Activated CD8-positive, alpha-beta T cell treated with anti-CD3 and anti-CD28 coated beads, Interleukin-2, amount 10 ng/mL, durations not matched to agents 7 days and 5 days (primary cell): Measurements from ENCODE around the gene MBOAT1. TPM values are rescaled to one million over a fixed set of nuclear protein-coding genes. Genes with fewer than 3 reads are reported as not detected.
A peak's percentile ranks its signal among the peaks of the same experiment; 100 is the strongest.

ENCODE experiments used
- ATAC-seq: fragments of 150-1000 bp; cut with Tn5 transposase; one replicate; pipeline ENCODE4 v1.10.0; 2021; ENCODE audit warnings: moderate library complexity
- CTCF ChIA-PET: fragments of 350-600 bp; sonication (Branson Sonifier 250); formaldehyde crosslinking; loops from one replicate; lab custom pipeline; 2021; ENCODE audit warnings: antibody characterized with exemption; lab: Charles Lee
- POLR2A ChIA-PET: fragments of 350-600 bp; sonication (Branson Sonifier 250); formaldehyde crosslinking; loops from one replicate; lab custom pipeline; 2021; ENCODE audit warnings: antibody characterized with exemption; lab: Charles Lee
- DNase-seq: peaks from one replicate; pipeline ENCODE4 v3.0.0-alpha.2; 2020
- H3K27ac Mint-ChIP-seq: one replicate; pipeline ENCODE4 v1.8.0; 2021; ENCODE audit warnings: mild to moderate bottlenecking, mixed read lengths
- H3K27me3 Mint-ChIP-seq: one replicate; pipeline ENCODE4 v1.8.0; 2021; ENCODE audit warnings: low read depth, mixed read lengths
- H3K36me3 Mint-ChIP-seq: one replicate; pipeline ENCODE4 v1.8.0; 2021; ENCODE audit warnings: low read depth, mixed read lengths
- H3K4me1 Mint-ChIP-seq: one replicate; pipeline ENCODE4 v1.8.0; 2021; ENCODE audit warnings: low read depth, mixed read lengths
- H3K4me3 Mint-ChIP-seq: one replicate; pipeline ENCODE4 v1.8.0; 2021; ENCODE audit warnings: mild to moderate bottlenecking, mixed read lengths
- H3K9me3 Mint-ChIP-seq: one replicate; pipeline ENCODE4 v1.8.0; 2022; ENCODE audit warnings: mixed read lengths; ENCODE audit not compliant: insufficient read depth
- total RNA-seq, 2 experiments: library from RNA; stranded (reverse); gene quantifications; one replicate each; pipeline ENCODE4 v1.2.3, GENCODE V29; 2021

MBOAT1 gene
- total RNA-seq, 2 experiments from 2014 or later, result 14.2 to 15.5 TPM

DNA sequence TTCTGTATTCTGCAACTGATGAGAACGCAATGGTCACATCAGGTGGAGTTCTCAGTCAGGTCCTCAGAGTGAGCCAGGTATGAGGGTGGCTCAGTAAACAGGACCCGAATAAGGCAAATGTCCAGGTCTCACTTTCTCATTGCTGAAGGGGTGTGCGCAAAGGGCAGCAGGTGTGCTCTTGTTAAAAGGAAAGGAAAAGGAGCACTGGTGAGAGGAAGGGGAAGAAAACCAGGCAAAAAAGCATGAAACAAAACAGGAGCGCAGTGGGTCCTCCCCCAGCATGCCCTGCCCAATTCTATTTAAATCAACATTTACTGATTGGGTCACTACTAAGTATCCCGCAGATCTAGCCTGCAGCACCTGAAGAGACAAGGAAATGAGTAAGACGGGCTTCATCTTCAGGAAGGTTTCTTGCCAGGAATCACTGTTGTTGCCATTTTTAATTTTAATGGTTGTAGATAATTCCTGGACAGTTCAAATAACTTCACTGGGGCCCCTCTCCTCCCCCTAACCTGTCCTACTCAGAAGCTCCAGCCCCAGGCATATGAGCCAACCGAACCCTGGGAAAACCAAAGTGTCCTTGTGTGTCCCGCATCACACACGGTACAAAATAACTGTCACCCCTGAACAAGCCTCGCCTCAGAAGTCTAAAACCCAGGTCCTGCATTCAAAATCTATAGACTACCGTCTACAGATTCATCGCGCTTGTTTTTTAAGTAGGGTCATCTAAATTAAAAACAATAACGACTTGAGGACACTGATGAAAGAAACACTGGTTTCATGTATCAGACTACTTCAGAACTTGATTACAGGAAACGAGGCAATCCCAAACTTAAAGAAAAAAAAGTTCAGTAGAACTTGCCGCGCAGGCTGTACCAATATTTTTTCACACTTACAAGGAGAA lies 980 bp downstream of the MBOAT1 start:
- Mint-ChIP-seq H3K4me1 (peaks cover 49% of the 10 kb centered on the region), H3K9me3 (no peaks in the 10 kb centered on the region), H3K27me3 (peaks cover 6% of the 10 kb centered on the region), H3K4me3 (peak overlapping the region; percentile 84), H3K36me3 (peaks cover 6% of the 10 kb centered on the region), H3K27ac (peak overlapping the region; percentile 83)
- POLR2A ChIA-PET, result interaction anchor here (0.6 to 2.1 kb wide), 4 partner anchors 9 to 194 kb away, joined by 3 to 17 read pairs (median 10); partner anchors contain the start of gene E2F3
- DNase-seq, result no peak
- CTCF ChIA-PET, result interaction anchor here (0.7 to 3.9 kb wide), 4 partner anchors 85 to 627 kb away, joined by 3 to 13 read pairs (median 3); no protein-coding TSS in a partner anchor
- no peak for ATAC-seq

DNA sequence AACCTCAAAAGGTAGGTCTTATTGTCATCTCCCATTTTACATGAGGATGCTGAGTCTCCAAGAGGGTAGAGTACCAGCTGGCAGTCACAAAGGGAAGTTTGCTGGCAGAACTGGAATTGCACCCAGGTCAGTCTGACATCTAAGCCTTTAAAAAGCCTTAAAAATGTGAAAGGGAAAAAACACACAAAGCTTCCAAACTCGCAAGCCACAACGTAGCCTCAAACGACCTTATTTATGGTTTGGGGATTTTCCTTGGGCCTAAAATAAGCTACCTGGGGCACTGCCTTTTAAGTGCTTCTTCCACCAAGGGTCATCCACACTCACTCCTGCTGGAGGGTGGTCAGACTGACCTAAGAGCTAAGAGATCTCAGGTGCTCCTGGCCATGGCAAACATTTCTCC lies 2.1 kb downstream of the MBOAT1 start:
- ATAC-seq (no peak), DNase-seq (no peak)
- CTCF ChIA-PET, result interaction anchor here (1.1 kb wide), 1 partner anchor 84 kb away, joined by 3 read pairs; no protein-coding TSS in a partner anchor
- Mint-ChIP-seq H3K4me3 (no peak overlapping the region), H3K36me3 (peaks cover 6% of the 10 kb centered on the region), H3K27me3 (peaks cover 3% of the 10 kb centered on the region), H3K9me3 (no peaks in the 10 kb centered on the region), H3K27ac (peak overlapping the region; percentile 6), H3K4me1 (peaks cover 61% of the 10 kb centered on the region)
- POLR2A ChIA-PET, result no interaction called here

DNA sequence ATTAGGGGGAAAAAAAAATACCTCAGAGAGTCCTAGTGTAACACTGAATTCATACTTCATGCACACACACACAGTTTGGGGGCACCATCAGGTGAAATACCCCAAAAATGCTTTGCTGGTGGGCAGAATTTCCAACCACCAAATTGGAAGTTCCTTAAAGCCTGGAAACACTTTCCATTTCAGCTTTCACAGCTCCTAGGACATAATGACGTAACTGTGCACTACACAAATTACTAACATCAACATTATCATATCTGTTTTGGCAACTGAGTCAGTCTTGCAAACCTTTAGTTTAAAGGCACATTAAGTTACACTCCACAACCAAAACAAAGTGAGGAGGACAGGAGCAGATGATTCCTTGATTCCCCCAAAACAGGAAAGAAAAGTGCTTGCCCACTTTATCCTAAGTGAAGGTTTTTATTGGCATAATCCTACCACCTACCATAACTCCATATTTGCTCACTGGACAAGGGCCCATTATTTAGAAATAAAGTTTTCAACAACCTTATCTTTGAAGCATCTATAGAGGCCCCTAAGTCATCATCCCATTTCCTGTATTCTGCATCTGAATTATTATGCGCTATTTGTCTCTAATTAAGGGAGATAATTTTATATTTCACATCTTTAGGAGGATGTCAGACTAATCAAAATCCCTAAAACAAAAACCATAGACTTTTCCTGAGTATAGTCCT lies 3.4 kb downstream of the MBOAT1 start:
- ChIA-PET CTCF (no interaction called here), POLR2A (no interaction called here)
- no peak overlapping the region for H3K27ac Mint-ChIP-seq
- H3K9me3 Mint-ChIP-seq, result no peaks in the 10 kb centered on the region
- DNase-seq (no peak), ATAC-seq (no peak)
- H3K27me3 Mint-ChIP-seq, result no peaks in the 10 kb centered on the region
- peaks cover 9% of the 10 kb centered on the region for H3K36me3 Mint-ChIP-seq
- no peak overlapping the region for H3K4me3 Mint-ChIP-seq
- H3K4me1 Mint-ChIP-seq, result peaks cover 68% of the 10 kb centered on the region

DNA sequence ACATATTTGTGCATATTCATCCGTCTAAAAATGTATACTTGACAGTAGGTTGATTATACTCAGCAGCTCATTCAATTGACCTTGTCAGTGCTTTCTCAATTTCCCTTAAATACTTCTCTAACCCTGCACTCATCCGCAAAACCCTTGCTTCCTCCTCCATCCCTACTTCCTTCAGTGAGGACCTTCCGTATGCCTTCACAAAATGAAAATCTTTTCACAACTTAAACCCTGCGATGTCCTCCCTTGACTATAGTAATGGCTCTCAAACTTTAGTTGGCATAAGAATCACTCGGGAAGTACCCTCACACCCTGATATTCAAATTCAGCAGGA lies 5.2 kb downstream of the MBOAT1 start:
- H3K27me3 Mint-ChIP-seq, result no peaks in the 10 kb centered on the region
- no peak for ATAC-seq
- H3K4me3 Mint-ChIP-seq, result peak overlapping the region; percentile 69
- POLR2A ChIA-PET, result interaction anchor here (0.6 kb wide), 1 partner anchor 33 kb away, joined by 3 read pairs; no protein-coding TSS in a partner anchor
- no peaks in the 10 kb centered on the region for H3K9me3 Mint-ChIP-seq
- H3K4me1 Mint-ChIP-seq, result peaks cover 63% of the 10 kb centered on the region
- peaks cover 9% of the 10 kb centered on the region for H3K36me3 Mint-ChIP-seq
- DNase-seq, result no peak
- CTCF ChIA-PET, result interaction anchor here (1.1 to 1.6 kb wide), 3 partner anchors 10 to 321 kb away, joined by 3 to 4 read pairs (median 3); no protein-coding TSS in a partner anchor
- peak overlapping the region; percentile 84 for H3K27ac Mint-ChIP-seq

DNA sequence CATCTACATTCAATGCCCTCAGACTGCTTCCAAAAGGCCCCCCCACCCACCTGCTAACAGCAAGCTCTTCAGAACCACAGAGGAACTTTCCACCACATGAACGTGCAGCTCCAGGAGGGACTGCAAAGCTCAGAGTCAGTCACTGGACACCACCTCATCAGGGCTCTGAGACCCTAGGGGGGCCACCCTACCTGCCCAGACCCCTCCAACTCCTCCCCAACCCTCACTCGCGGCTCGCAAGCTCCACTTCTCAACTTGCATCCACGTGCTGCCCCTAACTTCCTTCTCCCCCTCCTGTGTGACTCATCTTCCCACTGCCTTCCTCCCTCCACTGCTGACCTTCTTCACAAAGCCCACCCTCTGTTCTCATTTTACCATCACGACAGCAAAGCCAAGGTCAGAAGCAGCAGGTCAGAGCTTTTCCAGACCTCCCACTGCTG lies 6.5 kb downstream of the MBOAT1 start:
- ChIA-PET POLR2A (no interaction called here), CTCF (interaction anchor here (0.7 to 1.3 kb wide), 2 partner anchors 113 to 199 kb away, joined by 3 to 4 read pairs; no protein-coding TSS in a partner anchor)

DNA sequence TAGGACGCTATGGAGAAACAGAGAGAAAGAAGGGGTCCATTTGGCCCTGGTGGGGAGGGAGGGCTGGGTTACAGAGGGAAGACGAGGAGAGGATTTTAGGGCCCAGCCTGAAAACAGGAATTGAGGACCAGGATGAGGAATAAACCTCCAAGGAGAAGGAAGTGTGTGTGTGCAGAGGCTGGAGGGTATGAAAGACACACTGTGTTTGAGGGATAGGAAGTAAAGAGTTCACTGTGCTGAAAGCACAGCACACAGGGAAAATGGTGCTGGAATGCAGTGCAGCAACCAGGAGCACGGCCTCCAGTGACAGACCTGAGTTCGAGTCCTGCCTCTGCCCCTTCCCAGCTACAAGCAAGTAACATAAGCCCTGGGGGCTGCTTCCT lies 7.8 kb downstream of the MBOAT1 start:
- H3K36me3 Mint-ChIP-seq, result peaks cover 11% of the 10 kb centered on the region
- H3K9me3 Mint-ChIP-seq, result no peaks in the 10 kb centered on the region
- H3K4me1 Mint-ChIP-seq, result peaks cover 55% of the 10 kb centered on the region
- H3K27me3 Mint-ChIP-seq, result no peaks in the 10 kb centered on the region
- DNase-seq (no peak), ATAC-seq (no peak)
- H3K4me3 Mint-ChIP-seq, result no peak overlapping the region
- ChIA-PET POLR2A (interaction anchor here (0.7 kb wide), 1 partner anchor 400 kb away, joined by 3 read pairs; no protein-coding TSS in a partner anchor), CTCF (interaction anchor here (0.7 to 1.3 kb wide), 4 partner anchors 8 to 328 kb away, joined by 3 read pairs; no protein-coding TSS in a partner anchor)
- no peak overlapping the region for H3K27ac Mint-ChIP-seq

More for the DNA sequence above, 6.5 kb downstream of the MBOAT1 start:
- DNase-seq, result no peak
- Mint-ChIP-seq H3K9me3 (no peaks in the 10 kb centered on the region), H3K27me3 (no peaks in the 10 kb centered on the region), H3K4me1 (peaks cover 63% of the 10 kb centered on the region), H3K36me3 (peaks cover 11% of the 10 kb centered on the region), H3K4me3 (peak overlapping the region; percentile 69), H3K27ac (peak overlapping the region; percentile 44)
- no peak for ATAC-seq

DNA sequence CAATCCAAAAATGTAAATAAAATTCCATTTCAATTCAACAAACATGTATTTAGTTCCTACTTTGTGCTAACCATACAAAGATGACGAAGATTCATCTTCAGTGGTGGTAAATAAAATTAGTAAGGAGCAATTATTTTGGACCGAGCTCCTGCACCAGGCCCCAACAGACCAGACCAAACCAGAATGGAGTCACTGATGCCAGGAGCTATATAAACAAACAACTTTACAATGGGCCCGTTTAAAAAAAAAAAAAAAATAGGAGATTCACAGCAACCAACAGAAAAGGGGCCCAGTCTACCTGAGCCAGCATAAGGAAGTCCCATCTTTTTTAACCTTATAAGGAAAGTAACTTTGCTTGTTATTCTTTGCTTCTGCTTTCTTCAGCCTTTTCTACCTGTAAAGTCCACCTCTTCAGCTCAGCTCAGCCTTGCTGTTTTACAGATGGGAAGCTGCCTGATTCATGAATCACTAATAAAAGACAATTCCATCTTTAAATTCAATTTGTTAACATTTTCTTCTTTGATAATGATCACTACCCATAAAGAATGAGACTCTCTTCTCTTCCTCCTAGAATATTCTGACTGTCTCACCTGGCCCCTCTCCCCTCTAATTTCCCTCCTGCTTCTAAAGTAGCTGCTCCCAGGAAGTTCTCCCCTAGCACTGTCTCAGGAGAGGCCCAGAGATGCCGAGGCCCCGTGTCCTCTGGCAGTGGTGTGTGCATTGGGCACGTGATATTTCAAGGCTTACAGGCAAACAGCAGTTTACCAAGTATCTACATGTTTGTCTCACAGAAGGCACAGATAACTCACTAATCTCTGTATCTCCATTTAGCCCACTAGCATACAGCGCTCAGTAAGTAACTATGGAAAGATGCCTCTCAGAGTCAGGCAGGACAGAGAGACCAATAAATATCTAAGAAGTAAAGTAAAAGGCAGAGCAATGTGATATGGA lies 8.4 kb downstream of the MBOAT1 start:
- Mint-ChIP-seq H3K36me3 (peaks cover 13% of the 10 kb centered on the region), H3K4me3 (no peak overlapping the region), H3K9me3 (no peaks in the 10 kb centered on the region), H3K27ac (no peak overlapping the region), H3K4me1 (peaks cover 54% of the 10 kb centered on the region), H3K27me3 (no peaks in the 10 kb centered on the region)
- ChIA-PET POLR2A (interaction anchor here (1.4 kb wide), 1 partner anchor 9 kb away, joined by 3 read pairs; no protein-coding TSS in a partner anchor), CTCF (interaction anchor here (0.6 to 1.0 kb wide), 3 partner anchors 88 to 915 kb away, joined by 3 read pairs; no protein-coding TSS in a partner anchor)
- DNase-seq (no peak), ATAC-seq (no peak)

DNA sequence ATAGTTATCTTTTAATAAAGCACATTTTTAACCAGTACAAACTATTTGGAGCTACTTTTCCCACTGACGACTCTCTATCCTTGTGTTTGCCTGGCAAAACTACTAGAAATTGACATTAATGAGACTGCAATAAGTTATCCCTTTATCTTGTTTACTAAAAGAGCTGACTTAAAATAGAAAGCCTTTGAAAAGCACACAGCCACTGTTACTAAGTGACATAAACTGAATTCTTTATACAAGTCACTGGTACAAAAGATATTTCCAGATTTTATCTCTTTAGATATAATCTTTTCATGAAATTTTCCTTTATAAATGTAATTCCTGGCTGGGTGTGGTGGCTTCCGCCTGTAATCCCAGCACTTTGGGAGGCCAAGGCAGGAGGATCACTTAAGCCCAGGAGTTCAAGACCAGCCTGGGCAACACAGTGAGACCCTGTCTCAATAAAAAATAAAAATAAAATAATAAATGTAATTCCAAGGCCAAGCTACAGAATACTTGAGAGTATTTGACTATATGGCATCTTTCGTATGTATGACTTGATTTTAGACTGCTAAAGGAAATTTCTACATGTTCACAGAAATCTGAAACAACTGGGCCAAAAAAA lies 9.5 kb downstream of the MBOAT1 start:
- Mint-ChIP-seq H3K9me3 (no peaks in the 10 kb centered on the region), H3K4me1 (peaks cover 54% of the 10 kb centered on the region), H3K36me3 (peaks cover 16% of the 10 kb centered on the region), H3K4me3 (no peak overlapping the region), H3K27ac (no peak overlapping the region), H3K27me3 (no peaks in the 10 kb centered on the region)
- POLR2A ChIA-PET, result interaction anchor here (0.7 to 1.7 kb wide), 5 partner anchors 9 to 707 kb away, joined by 3 to 14 read pairs (median 3); partner anchors contain the start of gene MBOAT1
- DNase-seq, result no peak
- no peak for ATAC-seq
- CTCF ChIA-PET, result interaction anchor here (3.8 kb wide), 1 partner anchor 76 kb away, joined by 14 read pairs; no protein-coding TSS in a partner anchor

DNA sequence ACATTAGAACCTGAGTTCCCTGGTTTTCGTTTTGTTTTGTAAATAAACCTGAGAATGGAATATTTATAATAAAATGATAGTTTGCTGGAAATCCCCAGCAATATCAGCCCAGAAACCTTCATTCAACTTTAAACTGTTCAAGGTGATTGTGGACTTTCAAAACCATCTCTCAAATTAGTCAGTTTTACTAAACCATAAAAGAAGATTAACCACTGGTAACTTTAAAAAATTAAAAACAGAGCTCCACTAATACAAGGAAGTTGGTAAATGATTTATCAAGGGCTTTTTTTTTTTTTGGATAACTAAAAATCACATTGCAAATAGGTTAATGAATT lies 10.0 kb downstream of the MBOAT1 start:
- CTCF ChIA-PET, result interaction anchor here (1.4 to 3.8 kb wide), 2 partner anchors 75 to 331 kb away, joined by 3 to 14 read pairs; no protein-coding TSS in a partner anchor
- H3K4me3 Mint-ChIP-seq, result no peak overlapping the region
- peaks cover 16% of the 10 kb centered on the region for H3K36me3 Mint-ChIP-seq
- no peak overlapping the region for H3K27ac Mint-ChIP-seq
- ATAC-seq (no peak), DNase-seq (no peak)
- no peaks in the 10 kb centered on the region for H3K27me3 Mint-ChIP-seq
- peaks cover 50% of the 10 kb centered on the region for H3K4me1 Mint-ChIP-seq
- POLR2A ChIA-PET, result interaction anchor here (0.6 to 1.7 kb wide), 6 partner anchors 10 to 708 kb away, joined by 3 to 14 read pairs (median 3); partner anchors contain the start of gene MBOAT1
- no peaks in the 10 kb centered on the region for H3K9me3 Mint-ChIP-seq
